ENCODE measurements around the gene EIF4E1B. TPM values are rescaled to one million over a fixed set of nuclear protein-coding genes. Genes with fewer than 3 reads are reported as not detected.

The EIF4E1B gene, protein sequence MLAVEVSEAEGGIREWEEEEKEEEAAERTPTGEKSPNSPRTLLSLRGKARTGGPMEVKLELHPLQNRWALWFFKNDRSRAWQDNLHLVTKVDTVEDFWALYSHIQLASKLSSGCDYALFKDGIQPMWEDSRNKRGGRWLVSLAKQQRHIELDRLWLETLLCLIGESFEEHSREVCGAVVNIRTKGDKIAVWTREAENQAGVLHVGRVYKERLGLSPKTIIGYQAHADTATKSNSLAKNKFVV
- total RNA-seq = not detected in 2 replicates

GRCh38 chr5:176629853-176630680 lies at the start of gene EIF4E1B, which contains the start of gene SNCB:
Gene EIF4E1B, plus strand, starts transcription at chr5:176630675. Its CDS starts 12,113 bp downstream, at chr5:176642788.
Gene SNCB, minus strand, starts transcription at chr5:176630534. Its CDS starts 880 bp downstream, at chr5:176629654.

GRCh38 chr5:176609724-176610434 lies 20.6 kb upstream of the EIF4E1B start, which contains the start of gene GPRIN1:
Gene GPRIN1, minus strand, starts transcription at chr5:176610156. Its CDS starts 10,322 bp downstream, at chr5:176599834.

DNA sequence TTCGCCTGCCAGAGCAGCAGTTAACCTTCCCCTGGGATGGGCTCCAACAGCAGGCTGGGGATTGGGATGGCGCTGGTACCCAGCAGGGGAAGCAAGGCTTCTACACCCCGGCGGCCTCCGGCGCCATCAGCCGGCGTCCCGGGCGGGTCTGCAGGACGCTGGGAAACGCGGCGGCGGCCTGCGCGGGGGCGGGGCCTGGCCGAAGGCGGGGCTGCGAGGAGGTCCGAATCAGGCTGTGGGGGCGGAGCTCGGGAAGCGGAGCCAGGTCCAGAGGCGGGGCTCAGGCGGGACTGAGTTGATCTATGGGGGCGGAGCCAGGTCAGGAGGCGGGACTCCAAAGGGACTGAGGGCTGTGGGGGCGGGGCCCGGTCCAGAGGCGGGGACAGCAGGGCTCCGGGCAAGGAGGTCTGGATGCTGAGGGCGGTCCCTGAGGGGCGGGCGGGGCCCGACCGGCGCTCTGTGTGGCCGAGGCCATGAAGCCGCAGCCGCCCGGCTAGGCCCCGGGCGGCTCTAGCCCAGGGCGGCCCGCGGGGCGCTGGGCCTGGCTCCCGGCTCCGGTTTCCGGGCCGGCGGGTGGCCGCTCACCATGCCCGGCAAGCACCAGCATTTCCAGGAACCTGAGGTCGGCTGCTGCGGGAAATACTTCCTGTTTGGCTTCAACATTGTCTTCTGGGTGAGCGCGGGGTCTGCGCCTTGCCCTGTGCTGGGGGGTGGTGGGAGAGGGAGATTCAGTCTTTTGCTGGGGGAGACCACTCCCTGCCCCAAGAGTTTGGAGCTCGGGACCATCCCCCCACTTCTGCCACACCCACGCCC lies 16.8 kb downstream of the EIF4E1B start, which contains the start of gene TSPAN17:
TSS of gene TSPAN17 (plus strand) at position 455 of the 813 bp plus-strand sequence. CDS start at position 587, 132 bp downstream.

Other genes starting within 250 kb of the EIF4E1B start
- gene NOP16, start 242.1 kb upstream of the EIF4E1B start, total RNA-seq = 29.2 and 29.6 TPM in 2 replicates
- gene HIGD2A, start 241.9 kb upstream of the EIF4E1B start, total RNA-seq = 127 and 159 TPM in 2 replicates
- gene CLTB, start 214.1 kb upstream of the EIF4E1B start, total RNA-seq = 195 and 200 TPM in 2 replicates
- 29.3 and 31.3 TPM in 2 replicates for gene FAF2, start 182.3 kb upstream of the EIF4E1B start, total RNA-seq
- gene RNF44, start 93.3 kb upstream of the EIF4E1B start, total RNA-seq = 6.5 and 7.3 TPM in 2 replicates
- gene CDHR2, start 81.3 kb upstream of the EIF4E1B start, total RNA-seq = not detected in 2 replicates
- gene GPRIN1, start 20.5 kb upstream of the EIF4E1B start, total RNA-seq = 8.8 and 10.0 TPM in 2 replicates
- 0.44 TPM in 1 of 2 replicates, not detected in the other for gene SNCB, start 141 bp upstream of the EIF4E1B start, total RNA-seq
- 48.5 and 52.5 TPM in 2 replicates for gene TSPAN17, start 16.8 kb downstream of the EIF4E1B start, total RNA-seq
- gene UNC5A, start 179.9 kb downstream of the EIF4E1B start, total RNA-seq = 0.87 and 1.1 TPM in 2 replicates

All from mammary microvascular endothelial cell (primary cell).